H1 (cell line): Measurements from ENCODE around the gene SH3PXD2A. TPM values are rescaled to one million over a fixed set of nuclear protein-coding genes. Genes with fewer than 3 reads are reported as not detected.

Source experiments
- CTCF ChIA-PET: fragments of 300-600 bp; sonication (Branson Sonifier 250); formaldehyde crosslinking; loops from one replicate; lab custom pipeline; 2021; ENCODE audit not compliant: partially characterized antibody; lab: Charles Lee
- POLR2A ChIA-PET: fragments of 300-600 bp; sonication (Branson Sonifier 250); formaldehyde crosslinking; loops from one replicate; lab custom pipeline; 2021; ENCODE audit warnings: inconsistent platforms; ENCODE audit not compliant: partially characterized antibody; lab: Charles Lee
- DNase-seq, 2 experiments: peaks; one replicate each; pipeline versions ENCODE4 v3.0.0 to v3.0.0-alpha.2; 2010 to 2022; ENCODE audit warnings: low spot score in 2 of 2, low read depth in 1 of 2, mixed read lengths in 1 of 2
- FAIRE-seq: peaks from 2 replicates; lab custom pipeline; 2011; peaks lifted over from hg19 to GRCh38; lab: Jason Lieb, UNC
- H2AFZ ChIP-seq: 2 replicates; pipeline ENCODE4 v1.8.1; 2012; ENCODE audit warnings: low read length, inconsistent platforms
- H2AK5ac ChIP-seq: 2 replicates; pipeline ENCODE4 v1.6.1; 2013; ENCODE audit warnings: low read depth, low read length
- H2BK120ac ChIP-seq: replicated peaks from 2 replicates; pipeline ENCODE3; 2013; ENCODE audit warnings: low read depth, low read length, inconsistent platforms
- H2BK12ac ChIP-seq: 2 replicates; pipeline ENCODE4 v1.6.1; 2013; ENCODE audit warnings: low read depth, low read length
- H2BK15ac ChIP-seq: 2 replicates; pipeline ENCODE4 v1.6.1; 2013; ENCODE audit warnings: low read length
- H2BK20ac ChIP-seq: 2 replicates; pipeline ENCODE4 v1.6.1; 2013; ENCODE audit warnings: low read length
- H2BK5ac ChIP-seq: 2 replicates; pipeline ENCODE4 v1.6.1; 2013; ENCODE audit warnings: low read depth, low read length
- H3K14ac ChIP-seq: 2 replicates; pipeline ENCODE4 v1.6.1; 2013; ENCODE audit warnings: inconsistent platforms; ENCODE audit not compliant: insufficient read length
- H3K18ac ChIP-seq: 2 replicates; pipeline ENCODE4 v1.6.1; 2013; ENCODE audit warnings: low read length; ENCODE audit errors: extremely low read depth
- H3K23ac ChIP-seq: 2 replicates; pipeline ENCODE4 v1.6.1; 2013; ENCODE audit warnings: inconsistent platforms; ENCODE audit not compliant: insufficient read length
- H3K23me2 ChIP-seq: 2 replicates; pipeline ENCODE4 v1.6.1; 2013; ENCODE audit warnings: low read depth, low read length
- H3K27ac ChIP-seq: 2 replicates; pipeline ENCODE4 v1.6.1; 2011; ENCODE audit warnings: low read depth, low read length, inconsistent platforms
- H3K27me3 ChIP-seq, 4 experiments: replicated peaks in 1 of 4; 1 replicate in 1 of 4; 2 replicates in 3 of 4; pipeline versions ENCODE4 v1.6.1 to v1.8.1; 2011 to 2013; ENCODE audit warnings: low read length in 3 of 4, mild to moderate bottlenecking in 3 of 4, inconsistent platforms in 2 of 4, mixed read lengths in 2 of 4, moderate library complexity in 1 of 4; ENCODE audit not compliant: control insufficient read depth in 3 of 4, insufficient read depth in 3 of 4; ENCODE audit errors: extremely low read depth in 1 of 4
- H3K36me3 ChIP-seq, 4 experiments: 2 replicates each; pipeline versions ENCODE4 v1.6.1 to v1.8.1; 2011 to 2013; ENCODE audit warnings: mild to moderate bottlenecking in 4 of 4, low read length in 3 of 4, moderate library complexity in 2 of 4, control low read depth in 1 of 4, inconsistent platforms in 1 of 4; ENCODE audit not compliant: insufficient read depth in 4 of 4, control insufficient read depth in 2 of 4
- H3K4ac ChIP-seq: replicated peaks from 2 replicates; pipeline ENCODE3; 2013; ENCODE audit warnings: low read length, low read depth, mixed read lengths, inconsistent platforms; ENCODE audit not compliant: insufficient read length
- H3K4me1 ChIP-seq, 4 experiments: replicated peaks in 1 of 4; 1 replicate in 1 of 4; 2 replicates in 3 of 4; pipeline versions ENCODE4 v1.6.1 to v1.8.1; 2011 to 2013; ENCODE audit warnings: low read length in 3 of 4, inconsistent platforms in 2 of 4, mixed read lengths in 1 of 4; ENCODE audit not compliant: insufficient read depth in 4 of 4, control insufficient read depth in 3 of 4
- H3K4me2 ChIP-seq, 2 experiments: 2 replicates each; pipeline versions ENCODE4 v1.6.1 to v1.8.1; 2011 to 2013; ENCODE audit warnings: low read depth in 2 of 2, low read length in 2 of 2, control low read depth in 1 of 2, inconsistent platforms in 1 of 2, mild to moderate bottlenecking in 1 of 2; ENCODE audit not compliant: insufficient read depth in 1 of 2
- H3K4me3 ChIP-seq, 4 experiments: fragments of 200-600, 300-600 bp in 1 of 4; sonication (generic), shearing (Covaris generic), sonication (Bioruptor Twin) in 1 of 4; 2 replicates each; pipeline versions ENCODE4 v1.5.1 to v1.8.1; 2011 to 2016; ENCODE audit warnings: low read length in 4 of 4, low read depth in 3 of 4, control low read depth in 2 of 4, inconsistent platforms in 2 of 4, mild to moderate bottlenecking in 2 of 4, mixed read lengths in 1 of 4, moderate library complexity in 1 of 4; ENCODE audit not compliant: insufficient read depth in 2 of 4; ENCODE audit errors: extremely low read depth in 1 of 4
- H3K56ac ChIP-seq: replicated peaks from 2 replicates; pipeline ENCODE3; 2013; ENCODE audit warnings: low read depth, mild to moderate bottlenecking, mixed read lengths, low read length, inconsistent platforms; ENCODE audit not compliant: insufficient read length
- H3K79me1 ChIP-seq: 2 replicates; pipeline ENCODE4 v1.6.1; 2013; ENCODE audit warnings: low read depth, low read length, control low read depth
- H3K79me2 ChIP-seq, 2 experiments: 2 replicates each; pipeline versions ENCODE4 v1.6.1 to v1.8.1; 2012 to 2013; ENCODE audit warnings: low read length in 2 of 2, mild to moderate bottlenecking in 2 of 2, inconsistent platforms in 1 of 2; ENCODE audit not compliant: insufficient read depth in 2 of 2, control insufficient read depth in 1 of 2
- H3K9ac ChIP-seq, 4 experiments: replicated peaks in 1 of 4; 1 replicate in 1 of 4; 2 replicates in 3 of 4; pipeline versions ENCODE4 v1.6.1 to v1.8.1; 2011 to 2013; ENCODE audit warnings: low read depth in 3 of 4, low read length in 3 of 4, control low read depth in 2 of 4, mild to moderate bottlenecking in 2 of 4, moderate library complexity in 2 of 4, inconsistent platforms in 1 of 4; ENCODE audit errors: extremely low read depth in 1 of 4
- H3K9me3 ChIP-seq, 2 experiments: 2 replicates each; pipeline versions ENCODE4 v1.6.1 to v1.8.1; 2012 to 2013; ENCODE audit warnings: mild to moderate bottlenecking in 2 of 2, moderate library complexity in 2 of 2, control low read depth in 1 of 2, inconsistent platforms in 1 of 2, low read depth in 1 of 2, low read length in 1 of 2, mixed read lengths in 1 of 2; ENCODE audit not compliant: insufficient read depth in 2 of 2
- H4K20me1 ChIP-seq, 2 experiments: replicated peaks in 1 of 2; 2 replicates each; pipeline versions ENCODE3 to v1.8.1; 2011 to 2013; ENCODE audit warnings: inconsistent platforms in 2 of 2, low read length in 2 of 2, mild to moderate bottlenecking in 1 of 2; ENCODE audit not compliant: insufficient read depth in 2 of 2, control insufficient read depth in 1 of 2
- H4K5ac ChIP-seq: 2 replicates; pipeline ENCODE4 v1.6.1; 2013; ENCODE audit warnings: low read length, low read depth, mixed read lengths, inconsistent platforms; ENCODE audit not compliant: insufficient read length
- H4K8ac ChIP-seq: 2 replicates; pipeline ENCODE4 v1.8.0; 2013; ENCODE audit warnings: mild to moderate bottlenecking, moderate library complexity, low read length, inconsistent platforms; ENCODE audit not compliant: insufficient read depth; ENCODE audit errors: extremely low read depth
- H4K91ac ChIP-seq: replicated peaks from 2 replicates; pipeline ENCODE3; 2013; ENCODE audit warnings: low read length, mixed read lengths, inconsistent platforms; ENCODE audit not compliant: insufficient read length
- FOSL1 ChIP-seq: IDR thresholded peaks from 2 replicates; pipeline ENCODE4 v1.6.1; 2011; ENCODE audit warnings: mild to moderate bottlenecking, low read depth, low read length, moderate library complexity; ENCODE audit not compliant: insufficient read depth
- HDAC2 ChIP-seq, 2 experiments: fragments of 300-600 bp in 1 of 2; sonication (generic) in 1 of 2; IDR thresholded peaks; 2 replicates each; pipeline ENCODE4 v1.6.1; 2011 to 2012; ENCODE audit warnings: low read depth in 2 of 2, low read length in 2 of 2, mild to moderate bottlenecking in 2 of 2, moderate library complexity in 2 of 2, borderline replicate concordance in 1 of 2, inconsistent platforms in 1 of 2
- POU5F1 ChIP-seq: IDR thresholded peaks from 2 replicates; pipeline ENCODE4 v1.6.1; 2011; ENCODE audit warnings: low read depth, mild to moderate bottlenecking, low read length, moderate library complexity
- SUZ12 ChIP-seq: fragments of 200-600 bp; sonication (generic); IDR thresholded peaks from 2 replicates; pipeline ENCODE4 v1.6.1; 2012; ENCODE audit warnings: mild to moderate bottlenecking, inconsistent platforms, low read length, moderate library complexity, mixed read lengths
- WGBS, 2 experiments: shearing (Covaris generic) in 1 of 2; methylation state at CpG; one replicate each; pipeline versions ENCODE4 v1.1.6 to v1.1.7; 2013 to 2015; ENCODE audit warnings: low lambda C conversion rate in 2 of 2, mixed read lengths in 2 of 2, inconsistent platforms in 1 of 2, low coverage in 1 of 2, missing lambda C conversion rate in 1 of 2; ENCODE audit not compliant: insufficient replicate concordance in 2 of 2, insufficient coverage in 1 of 2, insufficient read length in 1 of 2; ENCODE audit errors: extremely low coverage in 1 of 2, missing lambda C conversion rate in 1 of 2; 5-methylcytosine and 5-hydroxymethylcytosine counted together
- polyA plus RNA-seq, 7 experiments: library from polyadenylated mRNA; depleted of rRNA in 3 of 7; stranded (reverse) in 5 of 7; unstranded in 2 of 7; fragments of >200 nt in 5 of 7; fragments of 200-250 nt in 2 of 7; gene quantifications; 1 replicate in 5 of 7; 2 replicates in 1 of 7; 4 replicates in 1 of 7; pipeline versions ENCODE4 v1.2.1 to v1.2.3, GENCODE V29; 2011 to 2013; ENCODE audit warnings: missing spikeins in 2 of 7, mixed read lengths in 2 of 7
- total RNA-seq: library from RNA; stranded (reverse); fragmentation: NEBNext Ultra II Directional; extraction: Animal tissue kit (Norgen Biotek cat#: 25700); gene quantifications from 2 replicates; pipeline ENCODE4 v1.2.1, GENCODE V29; 2021

Gene SH3PXD2A
- total and polyA plus RNA-seq, 2 of the 8 experiments (the other 6 are each of a cell fraction or from before 2014, with no cell fraction given): 5.4 to 16.3 TPM

GRCh38 chr10:103849212-103849877, 6.0 kb downstream of the SH3PXD2A start:
- no peak overlapping the region for H4K5ac ChIP-seq
- no peak overlapping the region for H2AFZ ChIP-seq
- no peak overlapping the region for H3K56ac ChIP-seq
- H3K18ac ChIP-seq: no peak overlapping the region; the same call in 1 of the 2 replicates
- no peak overlapping the region for H2BK20ac ChIP-seq
- no peak overlapping the region for H2BK120ac ChIP-seq
- no peak overlapping the region for H3K4me3 ChIP-seq
- no peak overlapping the region for H2BK15ac ChIP-seq
- DNase-seq: no peak
- no peak overlapping the region for H4K8ac ChIP-seq
- no peak overlapping the region for H2BK5ac ChIP-seq
- no peak overlapping the region for H3K14ac ChIP-seq
- H3K79me1 ChIP-seq: no peaks in the 10 kb centered on the region
- CTCF ChIA-PET: interaction anchor here (0.6 to 9.8 kb wide), 31 partner anchors 9 to 425 kb away, joined by 3 to 199 read pairs (median 6); no protein-coding TSS in a partner anchor
- FAIRE-seq: no peak
- H3K79me2 ChIP-seq: no peaks in the 10 kb centered on the region
- POLR2A ChIA-PET: no interaction called here
- peaks cover 2% of the 10 kb centered on the region; the same call in 1 of the 2 replicates for H3K23me2 ChIP-seq
- H3K4me1 ChIP-seq: peaks cover 5 to 8% (median 6%) of the 10 kb centered on the region in 4 experiments
- no peaks in the 10 kb centered on the region for H3K36me3 ChIP-seq
- H3K9me3 ChIP-seq: no peaks in the 10 kb centered on the region
- H3K23ac ChIP-seq: no peak overlapping the region
- H3K27me3 ChIP-seq: peaks cover 4 to 18% (median 14%) of the 10 kb centered on the region in 4 experiments; a peak in 6 of 7 replicates
- no peak overlapping the region for H3K27ac ChIP-seq
- H4K20me1 ChIP-seq: no peaks in the 10 kb centered on the region
- H2AK5ac ChIP-seq: no peak overlapping the region
- no peak overlapping the region for H3K4ac ChIP-seq
- no peak overlapping the region for H3K9ac ChIP-seq
- no peak overlapping the region for H3K4me2 ChIP-seq
- H4K91ac ChIP-seq: no peak overlapping the region
- WGBS, 2 experiments: 77% methylated on average over 10 of the region's 10 CpGs; no CpG with 5 or more reads in 1 of the 2 experiments
- no peak overlapping the region for H2BK12ac ChIP-seq
- TF ChIP-seq POU5F1 (no peak), SUZ12 (no peak), FOSL1 (no peak), HDAC2 (IDR thresholded peaks at IDR 0.05; ENCODE audit: borderline replicate concordance in 1 of 2, low read depth in 2 of 2, low read length in 2 of 2) (no peak)
